Measurements from ENCODE around the gene FBXL7.

The FBXL7 gene

GRCh38 chr5:15786326-15786725 lies 286.3 kb downstream of the FBXL7 start:
- no peak overlapping the region for H3K4me3 ChIP-seq (replicated peaks; ENCODE audit: low read depth, low read length)
- DNase-seq (ENCODE audit: extremely low read depth, low read depth): no peak
- no peak for TF ChIP-seq CTCF (IDR thresholded peaks at IDR 0.05; ENCODE audit: low read depth, low read length, missing control alignments)

- TF ChIP-seq CTCF (IDR thresholded peaks at IDR 0.05; ENCODE audit: low read depth, low read length, missing control alignments): no peak
- no peak for DNase-seq (ENCODE audit: extremely low read depth, low read depth)
- no peak overlapping the region for H3K4me3 ChIP-seq (replicated peaks; ENCODE audit: low read depth, low read length)
These were observed 286.9 kb downstream of the FBXL7 start for GRCh38 chr5:15786884-15787283.

GRCh38 chr5:15787681-15788080 lies 287.7 kb downstream of the FBXL7 start:
- DNase-seq (ENCODE audit: extremely low read depth, low read depth): no peak
- no peak for TF ChIP-seq CTCF (IDR thresholded peaks at IDR 0.05; ENCODE audit: low read depth, low read length, missing control alignments)
- H3K4me3 ChIP-seq (replicated peaks; ENCODE audit: low read depth, low read length): no peak overlapping the region

GRCh38 chr5:15789642-15790041 lies 289.7 kb downstream of the FBXL7 start:
- no peak overlapping the region for H3K4me3 ChIP-seq (replicated peaks; ENCODE audit: low read depth, low read length)
- DNase-seq (ENCODE audit: extremely low read depth, low read depth): no peak
- no peak for TF ChIP-seq CTCF (IDR thresholded peaks at IDR 0.05; ENCODE audit: low read depth, low read length, missing control alignments)

GRCh38 chr5:15790446-15791018 lies 290.6 kb downstream of the FBXL7 start:
- no peak overlapping the region for H3K4me3 ChIP-seq (replicated peaks; ENCODE audit: low read depth, low read length)
- DNase-seq (ENCODE audit: extremely low read depth, low read depth): no peak
- no peak for TF ChIP-seq CTCF (IDR thresholded peaks at IDR 0.05; ENCODE audit: low read depth, low read length, missing control alignments)

- no peak overlapping the region for H3K4me3 ChIP-seq (replicated peaks; ENCODE audit: low read depth, low read length)
- TF ChIP-seq CTCF (IDR thresholded peaks at IDR 0.05; ENCODE audit: low read depth, low read length, missing control alignments): no peak
- DNase-seq (ENCODE audit: extremely low read depth, low read depth): no peak
These were observed 291.3 kb downstream of the FBXL7 start for GRCh38 chr5:15791274-15791673.

- no peak for TF ChIP-seq CTCF (IDR thresholded peaks at IDR 0.05; ENCODE audit: low read depth, low read length, missing control alignments)
- no peak overlapping the region for H3K4me3 ChIP-seq (replicated peaks; ENCODE audit: low read depth, low read length)
- no peak for DNase-seq (ENCODE audit: extremely low read depth, low read depth)
These were observed 291.9 kb downstream of the FBXL7 start for GRCh38 chr5:15791859-15792258.
